GM12878 (cell line): ENCODE measurements around the gene KCND2. TPM values are rescaled to one million over a fixed set of nuclear protein-coding genes. Genes with fewer than 3 reads are reported as not detected.

ENCODE experiments used
- CHD4 ChIP-seq: fragments of 200-600 bp; sonication (generic); IDR thresholded peaks from 2 replicates; pipeline ENCODE4 v1.6.1; 2016; ENCODE audit warnings: mild to moderate bottlenecking
- ELK1 ChIP-seq: IDR thresholded peaks from 2 replicates; pipeline ENCODE4 v1.6.1; 2012; ENCODE audit warnings: low read depth, low read length, improper control_type of control experiment
- FOXM1 ChIP-seq: IDR thresholded peaks from 2 replicates; pipeline ENCODE4 v1.6.1; 2012; ENCODE audit warnings: low read depth, mild to moderate bottlenecking, inconsistent platforms, low read length, moderate library complexity
- HCFC1 ChIP-seq: fragments of 150-350 bp; IDR thresholded peaks from 2 replicates; pipeline ENCODE4 v1.6.1; 2014; ENCODE audit warnings: low read length
- HDAC6 ChIP-seq: fragments of 200-600 bp; sonication (generic); IDR thresholded peaks from one replicate; pipeline ENCODE4 v1.8.0; 2017; ENCODE audit warnings: antibody characterized with exemption; ENCODE audit not compliant: unreplicated experiment
- JUNB ChIP-seq: IDR thresholded peaks from 2 replicates; pipeline ENCODE4 v1.6.1; 2016; ENCODE audit warnings: antibody characterized with exemption, mild to moderate bottlenecking
- JUND ChIP-seq: IDR thresholded peaks from 2 replicates; pipeline ENCODE4 v1.6.1; 2012; ENCODE audit warnings: low read depth, mild to moderate bottlenecking, low read length, improper control_type of control experiment, moderate library complexity
- KLF5 ChIP-seq: fragments of 450-650 bp; IDR thresholded peaks from 2 replicates; pipeline ENCODE4 v1.6.1; 2014; ENCODE audit warnings: mild to moderate bottlenecking; ENCODE audit not compliant: partially characterized antibody
- NKRF ChIP-seq: fragments of 450-650 bp; conservative IDR thresholded peaks from 2 replicates; pipeline ENCODE4 v1.6.1; 2017; ENCODE audit warnings: mild to moderate bottlenecking, moderate library complexity
- SREBF1 ChIP-seq: IDR thresholded peaks from 2 replicates; pipeline ENCODE4 v1.6.1; 2012; ENCODE audit warnings: mild to moderate bottlenecking, low read length
- STAT1 ChIP-seq: fragments of 450-650 bp; conservative IDR thresholded peaks from 2 replicates; pipeline ENCODE4 v1.6.1; 2014; ENCODE audit warnings: antibody characterized with exemption, mild to moderate bottlenecking
- ZNF207 ChIP-seq: fragments of 450-650 bp; IDR thresholded peaks from 2 replicates; pipeline ENCODE4 v1.6.1; 2014; ENCODE audit warnings: antibody characterized with exemption, mild to moderate bottlenecking, borderline replicate concordance
- ZNF274 ChIP-seq: IDR thresholded peaks from one replicate; pipeline ENCODE4 v1.8.0; 2011; ENCODE audit not compliant: insufficient read length, insufficient read depth
- ZZZ3 ChIP-seq: IDR thresholded peaks from 2 replicates; pipeline ENCODE4 v1.6.1; 2011; ENCODE audit warnings: low read depth; ENCODE audit not compliant: control insufficient read depth, insufficient read length
- polyA plus RNA-seq, 11 experiments: library from polyadenylated mRNA; depleted of rRNA in 4 of 11; unstranded in 6 of 11; stranded (reverse) in 5 of 11; fragments of >200 nt; fragmentation: Nextera tagmentation in 4 of 11; fragmentation: Illumina TruSeq in 1 of 11; extraction: Ambion mirVana in 4 of 11; extraction: Trizol in 1 of 11; gene quantifications; 1 replicate in 1 of 11; 2 replicates in 10 of 11; pipeline versions ENCODE4 v1.2.1 to v1.2.3, GENCODE V29; 2011 to 2016; ENCODE audit warnings: inconsistent platforms in 2 of 11, missing spikeins in 2 of 11, low read depth in 1 of 11
- total RNA-seq, 4 experiments: library from RNA; depleted of rRNA in 3 of 4; stranded (reverse); fragments of >200 nt in 3 of 4; fragmentation: Illumina TruSeq in 1 of 4; extraction: Trizol in 1 of 4; gene quantifications; 2 replicates each; pipeline versions ENCODE4 v1.2.1 to v1.2.3, GENCODE V29; 2013 to 2021
- TF ChIP-seq, protein P1 (sequence below): fragments of 450-650 bp; formaldehyde crosslinking; IDR thresholded peaks from 2 replicates; pipeline ENCODE4 v1.4.0; 2022; ENCODE audit warnings: mild to moderate bottlenecking, moderate library complexity
- TF ChIP-seq, protein P2 (sequence below): IDR thresholded peaks from 2 replicates; pipeline ENCODE4 v1.6.1; 2012; ENCODE audit warnings: low read length, inconsistent platforms
- TF ChIP-seq, protein P3 (sequence below): fragments of 450-650 bp; IDR thresholded peaks from 2 replicates; pipeline ENCODE4 v1.6.1; 2017; ENCODE audit warnings: mild to moderate bottlenecking, low read depth, inconsistent platforms; ENCODE audit not compliant: poor library complexity, severe bottlenecking

The KCND2 gene
- total and polyA plus RNA-seq, 10 of the 15 experiments (the other 5 are each of a cell fraction or from before 2014, with no cell fraction given) = 3.6 to 22.3 (median 6.3) TPM

DNA sequence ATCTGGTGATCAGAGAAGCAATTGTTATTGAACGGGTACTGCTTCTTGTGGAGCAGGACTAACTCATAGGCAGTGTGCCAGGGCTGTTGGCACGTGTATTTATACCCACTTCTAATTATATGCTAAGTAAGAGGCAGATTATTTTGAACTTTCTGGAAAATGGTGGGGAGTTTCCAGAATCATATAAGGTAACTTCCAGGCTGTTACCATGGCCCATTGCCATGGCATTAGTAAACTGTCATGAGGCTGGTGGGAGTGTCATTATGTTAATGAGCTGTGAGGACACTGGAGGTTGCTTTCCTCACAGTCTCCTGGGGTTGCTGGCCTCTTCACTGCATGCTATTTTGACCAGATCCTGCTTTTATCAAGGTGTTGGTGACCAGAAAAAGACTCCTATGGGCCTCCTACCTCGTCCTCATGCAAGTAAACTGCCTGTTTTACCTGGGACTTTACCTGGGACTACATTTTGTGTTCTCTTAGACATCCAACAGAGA is 122.6 kb downstream of the KCND2 start (continued):
- TF ChIP-seq, protein P1, sequence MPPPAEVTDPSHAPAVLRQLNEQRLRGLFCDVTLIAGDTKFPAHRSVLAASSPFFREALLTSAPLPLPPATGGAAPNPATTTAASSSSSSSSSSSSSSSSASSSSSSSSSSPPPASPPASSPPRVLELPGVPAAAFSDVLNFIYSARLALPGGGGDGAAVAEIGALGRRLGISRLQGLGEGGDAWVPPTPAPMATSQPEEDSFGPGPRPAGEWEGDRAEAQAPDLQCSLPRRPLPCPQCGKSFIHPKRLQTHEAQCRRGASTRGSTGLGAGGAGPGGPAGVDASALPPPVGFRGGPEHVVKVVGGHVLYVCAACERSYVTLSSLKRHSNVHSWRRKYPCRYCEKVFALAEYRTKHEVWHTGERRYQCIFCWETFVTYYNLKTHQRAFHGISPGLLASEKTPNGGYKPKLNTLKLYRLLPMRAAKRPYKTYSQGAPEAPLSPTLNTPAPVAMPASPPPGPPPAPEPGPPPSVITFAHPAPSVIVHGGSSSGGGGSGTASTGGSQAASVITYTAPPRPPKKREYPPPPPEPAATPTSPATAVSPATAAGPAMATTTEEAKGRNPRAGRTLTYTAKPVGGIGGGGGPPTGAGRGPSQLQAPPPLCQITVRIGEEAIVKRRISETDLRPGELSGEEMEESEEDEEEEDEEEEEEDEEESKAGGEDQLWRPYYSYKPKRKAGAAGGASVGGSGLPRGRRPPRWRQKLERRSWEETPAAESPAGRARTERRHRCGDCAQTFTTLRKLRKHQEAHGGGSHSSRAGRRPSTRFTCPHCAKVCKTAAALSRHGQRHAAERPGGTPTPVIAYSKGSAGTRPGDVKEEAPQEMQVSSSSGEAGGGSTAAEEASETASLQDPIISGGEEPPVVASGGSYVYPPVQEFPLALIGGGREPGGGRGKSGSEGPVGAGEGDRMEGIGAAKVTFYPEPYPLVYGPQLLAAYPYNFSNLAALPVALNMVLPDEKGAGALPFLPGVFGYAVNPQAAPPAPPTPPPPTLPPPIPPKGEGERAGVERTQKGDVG = no peak; the same call in 1 of the 2 replicates
- TF ChIP-seq ZZZ3 (no peak), ZNF274 (no peak), ELK1 (peak; percentile 83), KLF5 (peak; percentile 56), HDAC6 (no peak), JUNB (no peak), JUND (no peak), STAT1 (no peak), SREBF1 (no peak), NKRF (0 out of 2 replicates have a peak, but pooled peaks have one; percentile 36), CHD4 (no peak), HCFC1 (no peak), ZNF207 (0 out of 2 replicates have a peak, but pooled peaks have one; percentile 31), FOXM1 (peak; percentile 31; the same call in 1 of the 2 replicates)
- TF ChIP-seq, protein P2, sequence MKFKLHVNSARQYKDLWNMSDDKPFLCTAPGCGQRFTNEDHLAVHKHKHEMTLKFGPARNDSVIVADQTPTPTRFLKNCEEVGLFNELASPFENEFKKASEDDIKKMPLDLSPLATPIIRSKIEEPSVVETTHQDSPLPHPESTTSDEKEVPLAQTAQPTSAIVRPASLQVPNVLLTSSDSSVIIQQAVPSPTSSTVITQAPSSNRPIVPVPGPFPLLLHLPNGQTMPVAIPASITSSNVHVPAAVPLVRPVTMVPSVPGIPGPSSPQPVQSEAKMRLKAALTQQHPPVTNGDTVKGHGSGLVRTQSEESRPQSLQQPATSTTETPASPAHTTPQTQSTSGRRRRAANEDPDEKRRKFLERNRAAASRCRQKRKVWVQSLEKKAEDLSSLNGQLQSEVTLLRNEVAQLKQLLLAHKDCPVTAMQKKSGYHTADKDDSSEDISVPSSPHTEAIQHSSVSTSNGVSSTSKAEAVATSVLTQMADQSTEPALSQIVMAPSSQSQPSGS = no peak
- TF ChIP-seq, protein P3, sequence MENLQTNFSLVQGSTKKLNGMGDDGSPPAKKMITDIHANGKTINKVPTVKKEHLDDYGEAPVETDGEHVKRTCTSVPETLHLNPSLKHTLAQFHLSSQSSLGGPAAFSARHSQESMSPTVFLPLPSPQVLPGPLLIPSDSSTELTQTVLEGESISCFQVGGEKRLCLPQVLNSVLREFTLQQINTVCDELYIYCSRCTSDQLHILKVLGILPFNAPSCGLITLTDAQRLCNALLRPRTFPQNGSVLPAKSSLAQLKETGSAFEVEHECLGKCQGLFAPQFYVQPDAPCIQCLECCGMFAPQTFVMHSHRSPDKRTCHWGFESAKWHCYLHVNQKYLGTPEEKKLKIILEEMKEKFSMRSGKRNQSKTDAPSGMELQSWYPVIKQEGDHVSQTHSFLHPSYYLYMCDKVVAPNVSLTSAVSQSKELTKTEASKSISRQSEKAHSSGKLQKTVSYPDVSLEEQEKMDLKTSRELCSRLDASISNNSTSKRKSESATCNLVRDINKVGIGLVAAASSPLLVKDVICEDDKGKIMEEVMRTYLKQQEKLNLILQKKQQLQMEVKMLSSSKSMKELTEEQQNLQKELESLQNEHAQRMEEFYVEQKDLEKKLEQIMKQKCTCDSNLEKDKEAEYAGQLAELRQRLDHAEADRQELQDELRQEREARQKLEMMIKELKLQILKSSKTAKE = no peak
